AG04449 (cell line): ENCODE data around the gene PGAP6.
"Not testable (repeated sequence)": the region's sequence is repeated elsewhere in the genome, so short reads cannot be mapped to it uniquely, and the experiment has no call there.

Experiments
- CTCF ChIA-PET: fragments of 350-600 bp; formaldehyde crosslinking; extraction: SDS; loops from one replicate; lab custom pipeline; 2021; ENCODE audit warnings: antibody characterized with exemption; lab: Yijun Ruan, JAX
- POLR2A ChIA-PET: fragments of 400-600, 350-600 bp; formaldehyde crosslinking; extraction: SDS; loops from one replicate; lab custom pipeline; 2020; ENCODE audit warnings: antibody characterized with exemption, inconsistent platforms; lab: Yijun Ruan, JAX
- DNase-seq: peaks from one replicate; pipeline ENCODE4 v3.0.0-alpha.2; 2010; ENCODE audit warnings: low read depth, low spot score
- H3K4me3 ChIP-seq: 2 replicates; pipeline ENCODE4 v1.5.1; 2011; ENCODE audit warnings: low read depth, mild to moderate bottlenecking, control low read depth, low read length
- TF ChIP-seq, protein P1 (sequence below): IDR thresholded peaks from one replicate; pipeline ENCODE4 v1.5.1; 2011; ENCODE audit warnings: mild to moderate bottlenecking, moderate library complexity, low read length, control low read depth, inconsistent platforms; ENCODE audit not compliant: insufficient read depth; ENCODE audit errors: missing control alignments

PGAP6 gene

GRCh38 chr16:425082-425718 lies 43.4 kb upstream of the PGAP6 start, which contains the start of gene RAB11FIP3:
TSS of gene RAB11FIP3 (plus strand) at chr16:425649. CDS start at chr16:426007, 358 bp downstream.
- DNase-seq, result no peak
- H3K4me3 ChIP-seq, result peak within 1 kb of the TSS; percentile 73
- TF ChIP-seq, protein P1, sequence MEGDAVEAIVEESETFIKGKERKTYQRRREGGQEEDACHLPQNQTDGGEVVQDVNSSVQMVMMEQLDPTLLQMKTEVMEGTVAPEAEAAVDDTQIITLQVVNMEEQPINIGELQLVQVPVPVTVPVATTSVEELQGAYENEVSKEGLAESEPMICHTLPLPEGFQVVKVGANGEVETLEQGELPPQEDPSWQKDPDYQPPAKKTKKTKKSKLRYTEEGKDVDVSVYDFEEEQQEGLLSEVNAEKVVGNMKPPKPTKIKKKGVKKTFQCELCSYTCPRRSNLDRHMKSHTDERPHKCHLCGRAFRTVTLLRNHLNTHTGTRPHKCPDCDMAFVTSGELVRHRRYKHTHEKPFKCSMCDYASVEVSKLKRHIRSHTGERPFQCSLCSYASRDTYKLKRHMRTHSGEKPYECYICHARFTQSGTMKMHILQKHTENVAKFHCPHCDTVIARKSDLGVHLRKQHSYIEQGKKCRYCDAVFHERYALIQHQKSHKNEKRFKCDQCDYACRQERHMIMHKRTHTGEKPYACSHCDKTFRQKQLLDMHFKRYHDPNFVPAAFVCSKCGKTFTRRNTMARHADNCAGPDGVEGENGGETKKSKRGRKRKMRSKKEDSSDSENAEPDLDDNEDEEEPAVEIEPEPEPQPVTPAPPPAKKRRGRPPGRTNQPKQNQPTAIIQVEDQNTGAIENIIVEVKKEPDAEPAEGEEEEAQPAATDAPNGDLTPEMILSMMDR, result peak; percentile 17
- ChIA-PET POLR2A (interaction anchor here (1.2 kb wide), 1 partner anchor 29 kb away, joined by 3 read pairs; no protein-coding TSS in a partner anchor), CTCF (no interaction called here)

- TF ChIP-seq, protein P1, result no peak
- DNase-seq, result no peak
- H3K4me3 ChIP-seq, result peak overlapping the region; percentile 73
- POLR2A ChIA-PET, result interaction anchor here (1.2 kb wide), 2 partner anchors 11 to 28 kb away, joined by 3 to 5 read pairs; no protein-coding TSS in a partner anchor
- CTCF ChIA-PET, result no interaction called here
These were observed 42.9 kb upstream of the PGAP6 start for GRCh38 chr16:424623-425081.

- CTCF ChIA-PET, result interaction anchor here (1.4 kb wide), 1 partner anchor 10 kb away, joined by 5 read pairs; no protein-coding TSS in a partner anchor
- TF ChIP-seq, protein P1, result no peak
- POLR2A ChIA-PET, result interaction anchor here (1.2 kb wide), 2 partner anchors 11 to 28 kb away, joined by 3 to 5 read pairs; no protein-coding TSS in a partner anchor
- peak overlapping the region; percentile 73 for H3K4me3 ChIP-seq
- peak; percentile 96 for DNase-seq
These were observed 42.4 kb upstream of the PGAP6 start for GRCh38 chr16:424033-424622.

GRCh38 chr16:422179-422578 lies 40.4 kb upstream of the PGAP6 start:
- H3K4me3 ChIP-seq, CTCF ChIA-PET, DNase-seq: not testable (repeated sequence)
- POLR2A ChIA-PET, result interaction anchor here (0.6 kb wide), 1 partner anchor 253 kb away, joined by 3 read pairs; the partner anchor contains the start of gene RHBDL1

DNA sequence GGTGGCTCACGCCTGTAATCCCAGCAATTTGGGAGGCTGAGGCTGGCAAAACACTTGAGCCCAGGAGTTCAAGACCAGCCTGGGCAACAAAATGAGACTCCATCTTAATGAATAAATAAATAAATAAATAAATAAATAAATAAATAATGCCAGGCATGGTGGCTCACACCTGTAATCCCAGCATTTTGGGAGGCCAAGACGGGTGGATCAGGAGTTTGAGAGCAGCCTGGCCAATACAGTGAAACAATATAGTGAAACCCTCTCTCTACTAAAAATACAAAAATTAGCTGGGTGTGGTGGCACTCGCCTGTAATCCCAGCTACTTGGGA lies 33.4 kb upstream of the PGAP6 start:
- DNase-seq, CTCF ChIA-PET, POLR2A ChIA-PET, H3K4me3 ChIP-seq: not testable (repeated sequence)

DNA sequence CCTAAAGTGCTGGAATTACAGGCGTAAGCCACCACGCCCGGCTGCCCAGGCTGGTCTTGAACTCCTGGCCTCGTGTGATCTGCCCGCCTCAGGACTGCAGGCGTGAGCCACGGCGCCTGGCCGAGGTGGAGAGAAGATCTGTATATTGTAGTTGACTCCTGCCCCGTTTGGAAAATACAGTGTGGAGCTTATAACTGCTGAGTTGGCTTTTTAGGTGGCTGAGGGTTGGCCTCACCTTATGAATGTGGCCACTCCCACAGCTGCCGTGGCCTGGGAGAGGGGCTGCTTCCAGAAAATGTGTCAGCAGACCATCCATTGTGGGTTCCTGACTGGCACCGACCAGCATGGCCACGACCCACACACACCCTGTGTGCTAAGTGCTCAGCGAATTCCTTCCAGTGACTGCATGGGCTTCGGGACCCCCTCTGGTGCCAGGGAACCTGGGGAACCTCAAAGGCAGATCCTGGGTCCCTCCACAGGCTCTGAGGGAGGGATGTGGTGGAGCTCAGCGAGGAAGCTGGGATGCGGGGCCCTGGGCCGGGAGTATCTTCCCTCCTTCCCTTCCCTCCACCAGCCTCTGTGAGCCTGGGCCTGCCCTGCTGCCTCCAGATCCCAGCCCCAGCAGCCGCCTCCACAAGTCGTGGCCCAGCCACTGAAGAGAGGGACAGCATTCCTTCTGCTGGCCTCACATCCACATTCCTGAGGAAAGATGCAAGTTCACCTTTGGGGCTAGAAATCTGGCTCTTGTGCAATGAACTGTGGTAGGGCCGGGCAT lies 32.8 kb upstream of the PGAP6 start:
- ChIA-PET CTCF (interaction anchor here (1.0 to 1.4 kb wide), 2 partner anchors 9 to 12 kb away, joined by 4 to 5 read pairs; no protein-coding TSS in a partner anchor), POLR2A (interaction anchor here (1.3 kb wide), 1 partner anchor 10 kb away, joined by 5 read pairs; no protein-coding TSS in a partner anchor)
- no peak for DNase-seq

More for the DNA sequence above, 32.8 kb upstream of the PGAP6 start:
- TF ChIP-seq, protein P1, result no peak
- H3K4me3 ChIP-seq, result no peak overlapping the region
